ENCODE results near the gene CNNM3.
A peak's percentile ranks its signal among the peaks of the same experiment; 100 is the strongest.

Gene CNNM3

DNA sequence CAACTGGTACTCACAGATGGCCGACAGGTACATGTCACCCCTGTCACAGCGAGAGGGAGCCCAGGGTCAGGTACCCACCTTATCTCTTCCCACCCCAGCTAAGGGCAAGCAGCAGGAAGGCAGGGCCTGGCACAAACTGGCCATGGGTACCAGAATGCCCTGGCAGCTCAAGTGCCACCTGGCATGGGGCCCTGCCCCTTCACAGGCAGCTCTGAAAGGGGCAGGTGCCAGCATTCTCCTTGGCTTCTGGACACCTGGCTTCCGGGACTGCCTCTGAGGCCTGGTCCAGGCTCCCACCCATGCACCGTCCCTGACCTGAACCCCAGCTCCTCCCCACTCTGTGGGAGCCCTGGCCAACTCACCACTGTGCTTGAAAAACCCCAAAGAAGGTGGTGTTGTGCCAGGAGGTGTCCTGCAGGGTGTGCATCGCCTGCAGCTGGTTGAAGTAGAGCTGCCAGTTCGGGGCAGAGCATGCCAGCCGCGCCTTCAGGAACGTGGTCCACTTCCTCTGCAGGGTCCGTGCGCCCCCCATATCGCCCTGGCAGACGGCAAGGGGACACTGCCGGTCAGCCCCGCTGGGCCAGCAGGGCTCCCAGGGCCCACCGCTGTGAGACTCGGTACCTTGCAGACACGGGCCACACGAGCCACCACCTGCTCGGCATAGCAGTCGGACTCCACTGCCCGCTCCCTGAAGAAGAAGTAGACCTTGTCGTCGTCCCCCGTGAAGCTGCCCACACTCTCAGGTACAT lies 48.4 kb downstream of the CNNM3 start:
- DNase-seq (ENCODE audit: low read depth), result no peak

GRCh38 chr2:96865654-96866053 lies 49.6 kb downstream of the CNNM3 start:
- DNase-seq (ENCODE audit: low read depth), result no peak

- no peak for DNase-seq (ENCODE audit: low read depth)
Observed at GRCh38 chr2:96866149-96866548, 50.1 kb downstream of the CNNM3 start.

GRCh38 chr2:96866586-96866985 lies 50.5 kb downstream of the CNNM3 start:
- DNase-seq (ENCODE audit: low read depth), result no peak

GRCh38 chr2:96866986-96867755 lies 51.1 kb downstream of the CNNM3 start:
- no peak for DNase-seq (ENCODE audit: low read depth)

- no peak for DNase-seq (ENCODE audit: low read depth)
Observed at GRCh38 chr2:96867756-96868554, 51.9 kb downstream of the CNNM3 start.

GRCh38 chr2:96868555-96869280 lies 52.6 kb downstream of the CNNM3 start:
- peak; percentile 93 for DNase-seq (ENCODE audit: low read depth)

DNA sequence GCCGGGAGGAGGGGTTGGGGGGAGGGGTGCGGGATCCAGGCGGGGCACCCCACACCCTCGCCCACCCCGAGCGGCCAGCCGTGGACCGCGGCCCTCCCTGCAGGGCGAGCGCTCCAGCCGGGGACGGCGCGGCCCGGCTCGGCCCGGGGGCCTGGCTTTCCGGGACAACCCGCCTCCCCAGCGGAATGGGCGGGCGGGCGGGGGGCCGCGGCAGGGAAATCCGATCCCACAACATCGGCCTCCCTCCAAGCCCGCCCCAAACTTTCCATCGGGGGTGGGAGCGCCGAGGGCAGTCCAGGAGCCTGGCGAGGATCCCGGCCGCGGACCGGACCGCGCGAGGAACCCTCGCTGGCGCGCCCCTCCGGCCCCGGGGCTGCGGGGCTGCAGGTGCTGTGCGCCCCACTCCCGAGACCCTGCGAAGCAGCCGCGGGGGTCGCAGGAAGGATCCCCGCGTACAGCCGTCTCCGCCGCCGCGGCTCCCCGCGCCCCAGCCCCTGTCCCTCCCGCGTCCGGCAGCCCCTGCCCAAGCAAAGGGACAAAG lies 53.3 kb downstream of the CNNM3 start:
- DNase-seq (ENCODE audit: low read depth), result peak; percentile 83

DNA sequence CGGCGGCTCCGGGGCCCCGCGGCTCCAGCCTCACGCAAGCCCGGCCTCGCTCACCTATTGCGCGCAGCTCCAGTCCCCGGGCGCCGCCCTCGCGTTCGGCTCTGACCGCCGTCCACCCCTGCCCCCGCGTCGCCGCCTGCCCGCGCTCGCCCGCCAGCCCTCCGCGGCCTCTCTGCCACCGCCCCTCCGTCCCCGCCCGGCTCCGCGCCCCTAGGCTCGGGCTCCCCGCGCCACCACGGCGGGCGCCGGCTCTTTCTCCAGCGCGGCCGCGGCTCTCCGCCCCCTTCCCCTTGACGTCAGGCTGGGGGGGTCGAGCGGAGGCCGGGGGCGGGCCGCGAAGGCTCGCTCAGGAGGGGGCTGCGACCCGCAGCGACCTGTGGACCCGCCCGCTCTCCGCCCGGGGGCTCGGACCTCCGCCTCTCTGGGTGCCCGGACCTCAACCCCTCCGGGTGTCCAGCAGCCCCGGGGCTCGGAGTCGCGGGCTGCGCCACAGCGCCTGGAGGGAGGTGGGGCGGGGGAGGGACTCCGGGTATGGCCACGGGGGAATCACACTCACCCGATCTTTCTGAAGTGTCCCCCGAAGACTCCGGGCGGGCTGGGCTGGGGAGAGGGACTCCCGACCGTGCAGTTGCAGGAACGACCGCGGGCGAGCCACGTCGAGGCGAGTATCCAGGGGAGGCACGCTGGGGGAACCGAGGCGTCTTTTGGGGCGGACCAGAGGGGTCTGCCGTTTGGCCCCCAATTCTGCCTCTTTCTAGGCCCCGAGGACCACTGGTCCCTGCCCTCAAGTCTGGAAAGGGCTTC lies 54.0 kb downstream of the CNNM3 start, which contains the start of gene SEMA4C:
Gene SEMA4C, minus strand, starts transcription at position 259 of the 804 bp plus-strand sequence. CDS start 2,194 bp downstream, outside the sequence.
- DNase-seq (ENCODE audit: low read depth), result peak; percentile 33

DNA sequence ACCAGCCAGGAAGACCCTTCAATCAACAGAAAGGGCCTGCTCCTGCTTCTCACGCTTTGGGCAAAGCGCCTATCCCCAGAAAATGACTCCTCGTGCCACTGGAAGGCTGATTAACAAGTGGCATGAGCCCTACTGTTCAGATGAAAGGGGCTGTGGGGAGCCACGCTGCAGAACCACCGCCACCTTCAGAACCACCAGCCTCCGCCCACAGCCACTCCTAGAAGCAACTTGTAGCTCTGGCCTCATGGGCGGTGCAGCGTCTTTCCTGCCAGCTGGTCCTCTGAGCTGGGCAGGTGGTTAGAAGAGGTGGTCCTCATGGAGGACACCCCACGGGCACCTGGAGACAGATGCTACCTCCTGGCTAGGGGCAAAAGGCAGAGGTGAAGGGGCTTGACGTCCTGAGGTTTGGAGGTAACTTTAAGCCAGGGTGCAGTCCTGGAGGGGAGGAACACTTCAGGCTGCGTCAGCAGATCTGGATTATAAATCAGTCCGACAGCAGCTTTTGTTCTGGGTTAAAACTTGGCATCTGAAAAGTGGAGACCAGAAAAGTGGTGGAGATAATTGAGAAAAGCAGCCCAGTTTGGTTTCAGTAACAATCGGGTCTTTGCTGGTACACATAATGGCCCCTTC lies 54.7 kb downstream of the CNNM3 start:
- DNase-seq (ENCODE audit: low read depth), result no peak

GRCh38 chr2:96872591-96873349 lies 56.7 kb downstream of the CNNM3 start:
- no peak for DNase-seq (ENCODE audit: low read depth)

DNA sequence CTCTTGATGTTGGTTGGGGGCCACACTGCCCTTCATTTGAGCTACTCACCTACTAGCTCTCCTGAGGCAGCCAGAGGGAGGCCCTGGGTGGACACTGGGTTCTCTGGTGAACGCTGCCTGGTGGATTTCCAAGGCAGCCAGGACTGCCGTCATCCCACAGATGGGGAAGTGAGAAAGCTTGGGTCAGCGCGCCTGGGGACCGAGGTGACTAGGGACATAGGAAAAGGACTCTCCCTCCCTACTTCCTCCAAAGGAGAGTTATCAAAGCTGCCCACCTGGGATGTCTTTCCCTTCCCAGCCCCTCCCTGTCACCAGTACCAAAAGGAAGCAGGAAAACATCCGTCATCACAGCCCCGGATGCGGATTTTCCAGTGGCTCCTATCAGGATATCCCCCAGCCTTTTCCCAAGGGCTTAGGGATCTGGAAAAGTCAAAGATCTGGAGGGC lies 57.6 kb downstream of the CNNM3 start:
- no peak for DNase-seq (ENCODE audit: low read depth)

- no peak for DNase-seq (ENCODE audit: low read depth)
Observed at GRCh38 chr2:96874198-96874831, 58.2 kb downstream of the CNNM3 start.

- DNase-seq (ENCODE audit: low read depth), result no peak
Observed at GRCh38 chr2:96875498-96876268, 59.6 kb downstream of the CNNM3 start.

GRCh38 chr2:96876269-96877041 lies 60.4 kb downstream of the CNNM3 start:
- peak; percentile 45 for DNase-seq (ENCODE audit: low read depth)

- DNase-seq (ENCODE audit: low read depth), result no peak
Observed at GRCh38 chr2:96877042-96877451, 61.0 kb downstream of the CNNM3 start.

GRCh38 chr2:96877631-96878092 lies 61.6 kb downstream of the CNNM3 start:
- DNase-seq (ENCODE audit: low read depth), result no peak
